Thyroid gland (tissue), 4 donors: ENCODE data around the gene NSFL1C. TPM values are rescaled to one million over a fixed set of nuclear protein-coding genes. Genes with fewer than 3 reads are reported as not detected.
"Not testable (repeated sequence)": the region's sequence is repeated elsewhere in the genome, so short reads cannot be mapped to it uniquely, and the experiment has no call there.

ENCODE experiments used
- DNase-seq, 2 donors: peaks; one replicate each; pipeline ENCODE4 v3.0.0-alpha.2; 2019
- H3K27ac ChIP-seq, 3 donors: fragments of 200-600 bp; sonication (generic); 1 replicate in 2 of 3; 2 replicates in 1 of 3; pipeline ENCODE4 v1.5.1; 2016 to 2019; ENCODE audit warnings: mild to moderate bottlenecking in 1 of 3, moderate library complexity in 1 of 3
- H3K27me3 ChIP-seq: fragments of 200-600 bp; sonication (generic); one replicate; pipeline ENCODE4 v1.5.1; 2019
- H3K36me3 ChIP-seq, 2 donors: fragments of 200-600 bp; sonication (generic); one replicate each; pipeline ENCODE4 v1.5.1; 2016 to 2019
- H3K4me1 ChIP-seq, 2 donors: fragments of 200-600 bp; sonication (generic); one replicate each; pipeline ENCODE4 v1.5.1; 2017 to 2019
- H3K4me3 ChIP-seq, 3 donors: fragments of 200-600 bp; sonication (generic); replicated peaks in 1 of 3; 1 replicate in 2 of 3; 2 replicates in 1 of 3; pipeline ENCODE4 v1.5.1; 2016; ENCODE audit warnings: mild to moderate bottlenecking in 1 of 3
- H3K9me3 ChIP-seq: fragments of 200-600 bp; sonication (generic); one replicate; pipeline ENCODE4 v1.5.1; 2017
- POLR2A ChIP-seq, 2 donors: fragments of 450-650 bp; IDR thresholded peaks; one replicate each; pipeline ENCODE4 v1.6.1; 2017; ENCODE audit warnings: antibody characterized with exemption in 2 of 2, mild to moderate bottlenecking in 2 of 2, moderate library complexity in 1 of 2
- WGBS, 2 donors: methylation state at CpG; one replicate each; pipeline ENCODE4 v1.1.5; 2017; 5-methylcytosine and 5-hydroxymethylcytosine counted together
- intact Hi-C: fragments of 100-400 bp; cut with DNase I; formaldehyde crosslinking; loops from one replicate; pipeline ENCODE4 v1.15.1; 2023
- total RNA-seq, 4 donors: library from RNA; depleted of rRNA; stranded (reverse); fragments of >200 nt; gene quantifications; one replicate each; pipeline ENCODE4 v1.2.3, GENCODE V29; 2016
- TF ChIP-seq, protein P1 (sequence below), 6 experiments: fragments of 200-600 bp in 3 of 6; fragments of 450-650 bp in 3 of 6; sonication (generic) in 3 of 6; IDR thresholded peaks; one replicate each; pipeline ENCODE4 v1.5.1; 2016 to 2019; ENCODE audit warnings: antibody characterized with exemption in 6 of 6, mild to moderate bottlenecking in 2 of 6, inconsistent platforms in 1 of 6, moderate library complexity in 1 of 6

The NSFL1C gene
- total RNA-seq, 4 donors from 2014 or later: 42.2 to 51.3 (median 48.8) TPM

- H3K36me3 ChIP-seq: no peaks in the 10 kb centered on the region
- no peaks in the 10 kb centered on the region for H3K9me3 ChIP-seq
- intact Hi-C loops: no loop called here
Measured at GRCh38 chr20:1414982-1415381, 51.7 kb downstream of the NSFL1C start.

DNA sequence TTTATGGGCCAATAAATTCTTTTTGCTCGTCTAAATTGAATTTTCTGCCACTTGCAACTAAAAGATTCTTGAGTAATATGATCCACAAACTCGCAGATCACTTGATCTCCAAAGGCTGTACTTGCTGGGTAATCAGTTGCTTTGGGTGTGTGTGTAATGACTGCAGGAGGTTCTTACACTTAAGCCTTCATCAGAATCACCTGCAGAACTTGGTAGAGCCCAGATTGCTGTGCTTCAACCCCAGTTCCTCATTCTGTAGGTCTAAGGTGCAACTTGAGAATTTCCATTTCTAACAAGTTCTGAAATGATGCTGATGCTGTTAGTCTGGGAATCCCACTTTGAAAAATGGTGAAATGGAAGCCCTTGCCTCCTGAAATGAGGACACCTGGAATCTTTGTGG lies 60.8 kb downstream of the NSFL1C start:
- WGBS, 2 donors: 48 to 56% methylated on average over 2 of the region's 2 CpGs
- Histone ChIP-seq H3K27me3 (no peaks in the 10 kb centered on the region), H3K36me3 (no peaks in the 10 kb centered on the region), H3K4me1 (no peaks in the 10 kb centered on the region), H3K9me3 (no peaks in the 10 kb centered on the region), H3K4me3 (no peak overlapping the region), H3K27ac (no peak overlapping the region)
- TF ChIP-seq, protein P1, sequence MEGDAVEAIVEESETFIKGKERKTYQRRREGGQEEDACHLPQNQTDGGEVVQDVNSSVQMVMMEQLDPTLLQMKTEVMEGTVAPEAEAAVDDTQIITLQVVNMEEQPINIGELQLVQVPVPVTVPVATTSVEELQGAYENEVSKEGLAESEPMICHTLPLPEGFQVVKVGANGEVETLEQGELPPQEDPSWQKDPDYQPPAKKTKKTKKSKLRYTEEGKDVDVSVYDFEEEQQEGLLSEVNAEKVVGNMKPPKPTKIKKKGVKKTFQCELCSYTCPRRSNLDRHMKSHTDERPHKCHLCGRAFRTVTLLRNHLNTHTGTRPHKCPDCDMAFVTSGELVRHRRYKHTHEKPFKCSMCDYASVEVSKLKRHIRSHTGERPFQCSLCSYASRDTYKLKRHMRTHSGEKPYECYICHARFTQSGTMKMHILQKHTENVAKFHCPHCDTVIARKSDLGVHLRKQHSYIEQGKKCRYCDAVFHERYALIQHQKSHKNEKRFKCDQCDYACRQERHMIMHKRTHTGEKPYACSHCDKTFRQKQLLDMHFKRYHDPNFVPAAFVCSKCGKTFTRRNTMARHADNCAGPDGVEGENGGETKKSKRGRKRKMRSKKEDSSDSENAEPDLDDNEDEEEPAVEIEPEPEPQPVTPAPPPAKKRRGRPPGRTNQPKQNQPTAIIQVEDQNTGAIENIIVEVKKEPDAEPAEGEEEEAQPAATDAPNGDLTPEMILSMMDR (IDR thresholded peaks at IDR 0.05): no peak
- TF ChIP-seq POLR2A (IDR thresholded peaks at IDR 0.05): no peak
- DNase-seq: no peak
- intact Hi-C loops: no loop called here

More at GRCh38 chr20:1414982-1415381, 51.7 kb downstream of the NSFL1C start:
- WGBS, 2 donors: 70 to 85% methylated on average over 4 of the region's 4 CpGs
- DNase-seq: no peak
- Histone ChIP-seq H3K27me3 (no peaks in the 10 kb centered on the region), H3K4me3 (no peak overlapping the region), H3K27ac (no peak overlapping the region), H3K4me1 (no peaks in the 10 kb centered on the region)
- TF ChIP-seq POLR2A (IDR thresholded peaks at IDR 0.05): no peak
- TF ChIP-seq, protein P1 (IDR thresholded peaks at IDR 0.05): no peak

DNA sequence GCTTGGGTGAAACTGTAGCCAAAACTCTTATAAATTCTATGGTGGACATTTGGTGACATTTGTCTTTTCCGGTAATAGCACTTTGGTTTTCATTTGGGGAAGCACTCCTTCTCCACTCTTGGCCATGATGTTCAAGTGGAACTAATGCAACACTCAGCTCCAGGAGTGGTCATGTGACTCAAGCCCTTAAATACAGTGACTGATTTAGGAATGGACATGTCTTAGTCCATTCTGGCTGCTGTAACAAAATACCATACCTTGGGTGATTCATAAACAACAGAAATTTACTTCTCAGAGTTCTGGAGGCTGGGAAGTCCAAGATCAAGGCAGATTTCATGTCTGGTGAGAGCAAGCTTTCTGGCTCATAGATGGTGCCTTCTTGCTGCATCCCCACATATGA lies 63.0 kb downstream of the NSFL1C start:
- intact Hi-C loops: no loop called here
- H3K9me3 ChIP-seq: no peaks in the 10 kb centered on the region

GRCh38 chr20:1402149-1402548 lies 64.5 kb downstream of the NSFL1C start:
- no peaks in the 10 kb centered on the region for H3K36me3 ChIP-seq
- no peaks in the 10 kb centered on the region for H3K4me1 ChIP-seq
- intact Hi-C loops: no loop called here
- 78 to 86% methylated on average over 7 of the region's 7 CpGs for WGBS, 2 donors
- H3K4me3 ChIP-seq: no peak overlapping the region
- H3K27ac ChIP-seq: no peak overlapping the region
- H3K9me3 ChIP-seq: no peaks in the 10 kb centered on the region
- H3K27me3 ChIP-seq: no peaks in the 10 kb centered on the region
- DNase-seq: no peak
- no peak for TF ChIP-seq POLR2A (IDR thresholded peaks at IDR 0.05)
- TF ChIP-seq, protein P1 (IDR thresholded peaks at IDR 0.05): no peak

More for the DNA sequence above, 63.0 kb downstream of the NSFL1C start:
- TF ChIP-seq POLR2A (IDR thresholded peaks at IDR 0.05): no peak
- TF ChIP-seq, protein P1 (IDR thresholded peaks at IDR 0.05): no peak
- WGBS, 2 donors: 31 to 55% methylated on average over 1 of the region's 1 CpG
- Histone ChIP-seq H3K4me1 (no peaks in the 10 kb centered on the region), H3K4me3 (no peak overlapping the region), H3K36me3 (no peaks in the 10 kb centered on the region), H3K27ac (no peak overlapping the region), H3K27me3 (no peaks in the 10 kb centered on the region)
- DNase-seq: no peak

DNA sequence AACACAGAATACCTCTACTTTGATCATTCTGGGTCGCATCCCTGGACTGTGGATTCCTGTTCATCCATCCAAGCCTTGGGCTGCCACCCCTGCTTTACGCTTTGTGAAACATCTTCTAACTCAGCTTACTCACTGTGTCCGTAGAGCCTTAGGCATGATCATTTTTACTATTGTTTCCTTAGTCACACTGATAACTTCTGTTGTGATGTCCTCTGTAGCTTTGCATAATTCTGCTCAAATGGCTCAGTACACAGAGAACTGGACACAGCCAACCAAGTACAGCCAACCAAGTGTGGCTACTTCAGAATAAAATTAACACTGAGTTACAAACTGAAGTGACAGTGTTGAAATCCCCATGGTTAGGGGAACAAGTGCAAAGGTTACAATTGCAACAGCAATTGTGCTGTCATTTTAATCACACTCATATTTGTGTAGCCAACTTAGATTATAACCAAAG lies 65.2 kb downstream of the NSFL1C start:
- DNase-seq: no peak

DNA sequence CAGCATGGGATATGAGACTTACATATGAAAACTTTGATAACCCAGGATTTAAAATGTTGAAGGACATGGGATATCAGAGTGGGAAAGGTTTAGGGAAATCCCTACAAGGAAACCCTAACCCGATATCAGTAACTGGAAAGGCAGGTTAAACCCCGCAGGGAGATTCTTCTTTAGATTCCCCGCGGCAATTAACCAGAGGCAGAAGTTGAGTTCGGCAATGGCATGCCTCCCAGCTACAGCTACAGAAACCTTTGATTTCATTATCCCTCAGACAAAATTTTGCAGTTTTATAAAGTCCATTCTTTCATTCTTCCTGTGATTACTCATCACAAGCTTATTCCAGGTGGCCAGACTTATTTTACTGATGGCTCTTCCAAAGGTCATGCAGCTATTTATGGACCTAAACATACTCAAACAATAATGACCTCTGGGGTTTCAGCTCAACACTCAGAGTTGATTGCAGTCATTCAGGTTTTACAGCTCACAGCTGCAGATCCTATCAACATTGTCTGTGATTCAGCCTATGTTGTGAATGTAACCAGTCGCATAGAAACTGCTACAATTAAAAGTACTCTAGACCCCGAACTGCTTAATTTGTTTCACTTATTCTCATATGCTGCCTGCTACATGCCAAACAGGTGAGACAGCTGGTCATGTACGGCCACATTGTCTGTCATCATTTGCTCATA lies 66.8 kb downstream of the NSFL1C start:
- WGBS, 2 donors: 66 to 71% methylated on average over 8 of the region's 8 CpGs
- DNase-seq, H3K27me3 ChIP-seq, H3K27ac ChIP-seq, H3K36me3 ChIP-seq, H3K4me3 ChIP-seq, H3K4me1 ChIP-seq, H3K9me3 ChIP-seq: not testable (repeated sequence)
- intact Hi-C loops: loop anchor here (5.0 kb wide), 1 partner anchor 88 kb away; no protein-coding TSS in a partner anchor

More for the DNA sequence above, 65.2 kb downstream of the NSFL1C start:
- intact Hi-C loops: no loop called here
- no peak for TF ChIP-seq POLR2A (IDR thresholded peaks at IDR 0.05)
- TF ChIP-seq, protein P1 (IDR thresholded peaks at IDR 0.05): no peak
- no peaks in the 10 kb centered on the region for H3K4me1 ChIP-seq
- H3K27ac ChIP-seq: no peak overlapping the region
- no peaks in the 10 kb centered on the region for H3K9me3 ChIP-seq
- WGBS, 2 donors: 91 to 99% methylated on average over 3 of the region's 3 CpGs
- H3K36me3 ChIP-seq: no peaks in the 10 kb centered on the region
- no peak overlapping the region for H3K4me3 ChIP-seq
- no peaks in the 10 kb centered on the region for H3K27me3 ChIP-seq

DNA sequence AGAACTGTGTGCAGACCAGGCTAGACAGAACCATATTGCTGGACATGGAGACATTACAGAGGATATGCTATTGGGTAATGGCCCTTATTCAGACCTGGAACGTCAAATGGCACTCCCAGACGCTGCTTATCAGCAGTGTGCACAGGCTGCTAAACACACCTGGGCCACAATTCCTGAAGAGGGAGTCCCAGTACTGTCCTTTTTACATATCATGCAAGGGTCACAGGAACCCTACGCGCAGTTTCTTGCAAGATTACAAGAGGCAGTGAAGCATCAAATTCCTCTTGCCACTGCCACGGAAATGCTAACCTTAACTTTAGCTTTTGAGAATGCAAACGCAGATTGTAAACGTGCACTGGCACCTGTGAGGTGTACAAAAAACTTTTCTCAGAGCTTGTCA lies 68.5 kb downstream of the NSFL1C start:
- intact Hi-C loops: loop anchor here (5.0 kb wide), 1 partner anchor 86 kb away; no protein-coding TSS in a partner anchor
- 36 to 42% methylated on average over 7 of the region's 7 CpGs for WGBS, 2 donors

More for the DNA sequence above, 68.5 kb downstream of the NSFL1C start:
- H3K36me3 ChIP-seq, H3K9me3 ChIP-seq, DNase-seq, H3K27me3 ChIP-seq, H3K27ac ChIP-seq, H3K4me3 ChIP-seq, H3K4me1 ChIP-seq: not testable (repeated sequence)
